Stimulated activated CD4-positive, alpha-beta T cell treated with anti-CD3 and anti-CD28 coated beads, Interleukin-12 subunit alpha, Interleukin-12 subunit beta, amount 100 ng/mL, for 24 hours (primary cell): ENCODE measurements around the gene GCC1.

ENCODE experiments used
- DNase-seq, 2 experiments: peaks; one replicate each; pipeline ENCODE4 v3.0.0-alpha.2; 2020; ENCODE audit warnings: low read depth in 2 of 2

The GCC1 gene

DNA sequence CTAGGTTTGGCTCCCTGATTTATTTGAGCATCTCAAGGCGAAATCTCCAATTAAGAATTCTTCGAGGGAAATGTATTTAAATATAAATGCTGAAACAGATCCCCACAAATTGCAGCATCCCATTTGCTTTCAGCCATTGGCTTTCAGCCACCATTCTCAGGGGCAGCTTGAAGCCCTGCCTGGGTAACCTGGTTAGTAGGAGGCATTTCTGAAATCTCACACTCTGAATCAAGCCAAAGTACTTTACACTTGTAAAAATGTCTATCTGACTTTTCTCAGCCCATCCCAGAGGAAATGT lies 49.1 kb downstream of the GCC1 start:
- DNase-seq, result no peak

DNA sequence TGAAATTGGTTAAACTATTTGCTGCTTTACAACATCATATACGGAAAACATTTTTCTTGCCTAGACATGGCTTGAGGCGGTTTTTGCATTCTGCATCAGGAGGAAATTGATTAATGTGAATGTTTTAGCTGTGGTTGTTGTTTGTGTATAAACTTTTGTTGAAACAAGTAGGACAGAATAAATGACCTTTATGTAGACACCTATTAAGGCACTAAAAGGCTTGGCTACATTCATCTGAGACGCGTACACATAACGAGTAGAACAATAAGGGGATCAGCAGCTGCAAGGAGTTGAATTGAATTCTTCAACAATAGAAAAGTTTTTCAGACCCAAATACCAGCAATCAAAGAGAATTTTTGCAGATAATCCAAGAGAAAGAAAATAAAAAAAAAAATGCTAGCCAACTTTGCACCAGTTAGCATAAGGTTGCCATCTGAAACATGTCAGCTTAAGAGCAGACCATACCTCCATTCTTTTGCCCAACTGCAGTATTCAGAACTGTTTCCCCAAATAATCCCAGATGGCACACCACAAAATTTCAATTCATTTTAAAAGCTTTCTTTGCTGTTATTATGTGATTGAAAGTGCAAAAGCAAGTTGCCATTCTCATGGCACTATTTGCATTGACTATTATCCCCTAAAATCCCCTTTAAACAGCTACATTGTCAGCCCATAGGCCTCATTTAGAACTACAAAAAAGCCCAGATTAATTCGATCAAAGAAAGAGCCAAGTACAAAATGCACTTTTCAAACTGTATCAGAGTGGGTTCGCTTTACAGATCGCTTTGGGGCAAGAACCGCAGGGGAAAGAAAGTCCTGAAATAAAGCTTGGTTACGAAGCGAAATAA lies 49.6 kb downstream of the GCC1 start:
- DNase-seq, result no peak

DNA sequence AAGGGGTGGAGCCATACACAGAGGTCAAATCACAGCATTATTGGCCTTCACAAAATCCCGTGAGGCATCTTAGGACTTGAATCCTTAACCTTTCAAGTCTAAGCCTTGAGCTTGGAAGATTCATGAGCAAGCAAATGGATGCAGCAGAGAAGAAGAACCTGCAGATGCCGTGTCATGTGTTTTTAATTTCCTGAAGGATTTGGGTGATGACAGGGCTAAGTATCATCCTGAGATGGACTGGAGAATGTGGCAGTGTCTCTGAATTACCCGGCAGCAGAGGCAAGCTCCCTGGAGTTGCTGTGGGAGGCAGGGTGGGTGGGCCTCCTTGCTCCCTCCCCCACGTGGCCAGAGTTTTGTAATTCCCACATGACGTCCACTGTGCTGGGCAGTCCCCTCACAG lies 50.8 kb downstream of the GCC1 start:
- no peak for DNase-seq

- no peak for DNase-seq
These were observed 52.7 kb downstream of the GCC1 start for GRCh38 chr7:127532736-127533135.

- no peak for DNase-seq
These were observed 53.2 kb downstream of the GCC1 start for GRCh38 chr7:127532151-127532550.
